Activated naive CD8-positive, alpha-beta T cell treated with anti-CD3 and anti-CD28 coated beads for 36 hours (primary cell): ENCODE measurements around the gene CLSTN1. TPM values are rescaled to one million over a fixed set of nuclear protein-coding genes. Genes with fewer than 3 reads are reported as not detected.
"Not testable (repeated sequence)": the region's sequence is repeated elsewhere in the genome, so short reads cannot be mapped to it uniquely, and the experiment has no call there.

Experiments
- DNase-seq: peaks from one replicate; pipeline ENCODE4 v3.0.0; 2021
- H3K27ac Mint-ChIP-seq: one replicate; pipeline ENCODE4 v1.8.0; 2022; ENCODE audit warnings: mild to moderate bottlenecking, moderate library complexity, mixed read lengths
- H3K27me3 Mint-ChIP-seq: one replicate; pipeline ENCODE4 v1.8.0; 2022; ENCODE audit warnings: mild to moderate bottlenecking, mixed read lengths
- H3K36me3 Mint-ChIP-seq: one replicate; pipeline ENCODE4 v1.8.0; 2021; ENCODE audit warnings: mild to moderate bottlenecking, mixed read lengths
- H3K4me1 Mint-ChIP-seq: one replicate; pipeline ENCODE4 v1.8.0; 2021; ENCODE audit warnings: mixed read lengths
- H3K4me3 Mint-ChIP-seq: one replicate; pipeline ENCODE4 v1.8.0; 2022; ENCODE audit warnings: mild to moderate bottlenecking, moderate library complexity, mixed read lengths
- H3K9me3 Mint-ChIP-seq: one replicate; pipeline ENCODE4 v1.8.0; 2022; ENCODE audit warnings: mixed read lengths
- total RNA-seq, 2 experiments: library from RNA; stranded (reverse); gene quantifications; one replicate each; pipeline ENCODE4 v1.2.3, GENCODE V29; 2021

CLSTN1 gene
- total RNA-seq, 2 experiments from 2014 or later: 30.4 to 31.0 TPM

- H3K27me3 Mint-ChIP-seq, H3K4me3 Mint-ChIP-seq, DNase-seq, H3K9me3 Mint-ChIP-seq, H3K36me3 Mint-ChIP-seq, H3K27ac Mint-ChIP-seq: not testable (repeated sequence)
- peaks cover 48% of the 10 kb centered on the region for H3K4me1 Mint-ChIP-seq
These were observed 20.5 kb downstream of the CLSTN1 start for GRCh38 chr1:9803003-9803918.

DNA sequence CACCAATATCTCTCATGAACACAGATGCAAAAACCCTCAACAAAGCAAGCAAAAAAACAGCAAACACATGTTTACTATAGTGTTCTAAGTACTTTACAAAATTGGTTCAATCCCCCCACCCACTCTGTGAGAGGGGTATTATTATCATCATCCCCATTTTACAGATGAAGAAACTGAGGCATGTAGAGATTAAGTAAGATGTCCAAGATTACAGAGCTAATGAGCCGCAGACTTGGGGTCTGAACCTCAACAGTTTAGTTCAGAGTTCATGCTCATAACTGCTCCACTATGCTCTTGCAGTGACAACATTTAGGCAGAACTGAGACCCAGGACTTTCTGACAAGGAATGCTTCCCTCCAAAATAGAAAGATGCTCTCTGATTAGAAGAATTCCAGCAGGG, 21.9 kb downstream of the CLSTN1 start:
- Mint-ChIP-seq H3K9me3 (peaks cover 1% of the 10 kb centered on the region), H3K36me3 (peaks cover 10% of the 10 kb centered on the region), H3K4me1 (peaks cover 49% of the 10 kb centered on the region), H3K27me3 (no peaks in the 10 kb centered on the region), H3K27ac (no peak overlapping the region), H3K4me3 (no peak overlapping the region)
- DNase-seq: no peak

- no peak for DNase-seq
- Mint-ChIP-seq H3K27me3 (no peaks in the 10 kb centered on the region), H3K4me1 (peaks cover 57% of the 10 kb centered on the region), H3K9me3 (peaks cover 1% of the 10 kb centered on the region), H3K36me3 (peaks cover 10% of the 10 kb centered on the region), H3K4me3 (peak overlapping the region; percentile 16), H3K27ac (peak overlapping the region; percentile 14)
These were observed 25.3 kb downstream of the CLSTN1 start for GRCh38 chr1:9798236-9799130.

DNA sequence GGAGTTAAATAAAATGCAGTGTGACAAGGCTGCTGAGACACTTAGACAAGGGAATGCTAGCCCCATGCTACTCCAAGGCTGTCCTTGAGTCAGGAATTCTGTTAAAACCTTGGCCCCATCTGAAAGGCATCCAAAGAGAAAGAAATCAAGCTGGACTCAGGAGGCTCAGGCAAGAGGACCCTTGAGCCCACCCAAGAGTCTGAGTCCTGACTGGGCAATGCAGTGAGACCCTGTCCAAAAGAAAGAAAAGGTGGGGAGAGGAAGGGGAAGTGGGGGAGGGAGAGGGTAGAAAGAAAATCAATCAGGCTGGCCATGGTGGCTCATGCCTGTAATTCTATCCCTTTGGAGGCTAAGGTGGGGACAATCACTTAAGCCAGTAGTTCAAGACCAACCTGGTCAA, 26.7 kb downstream of the CLSTN1 start:
- Mint-ChIP-seq H3K9me3 (peaks cover 1% of the 10 kb centered on the region), H3K27me3 (no peaks in the 10 kb centered on the region), H3K36me3 (peaks cover 11% of the 10 kb centered on the region), H3K4me3 (no peak overlapping the region), H3K4me1 (peaks cover 54% of the 10 kb centered on the region), H3K27ac (no peak overlapping the region)
- no peak for DNase-seq

- Mint-ChIP-seq H3K9me3 (peaks cover 2% of the 10 kb centered on the region), H3K27me3 (no peaks in the 10 kb centered on the region), H3K36me3 (peaks cover 7% of the 10 kb centered on the region), H3K4me1 (peaks cover 45% of the 10 kb centered on the region), H3K27ac (no peak overlapping the region), H3K4me3 (no peak overlapping the region)
- no peak for DNase-seq
These were observed 29.7 kb downstream of the CLSTN1 start for GRCh38 chr1:9794081-9794480.

DNA sequence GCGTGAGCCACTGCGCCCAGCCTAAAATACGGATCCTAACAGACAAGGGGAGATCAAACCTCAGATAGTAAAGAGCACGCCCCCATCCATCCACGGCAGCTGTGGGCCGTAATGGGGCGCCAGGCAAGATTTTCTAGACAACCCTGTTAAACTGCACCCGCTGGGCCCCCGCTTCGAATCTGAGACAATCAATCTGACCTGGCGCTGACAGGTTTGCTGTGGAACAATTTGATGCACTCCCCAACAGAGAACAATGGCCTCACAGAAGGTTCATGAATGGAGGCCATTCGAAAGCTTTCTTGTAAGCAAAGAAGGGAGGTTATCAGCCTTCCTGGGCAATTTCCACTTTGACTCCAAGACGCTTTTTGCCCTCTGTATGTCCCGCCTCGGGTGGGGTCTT, 30.5 kb downstream of the CLSTN1 start:
- no peak overlapping the region for H3K27ac Mint-ChIP-seq
- peaks cover 39% of the 10 kb centered on the region for H3K4me1 Mint-ChIP-seq

DNA sequence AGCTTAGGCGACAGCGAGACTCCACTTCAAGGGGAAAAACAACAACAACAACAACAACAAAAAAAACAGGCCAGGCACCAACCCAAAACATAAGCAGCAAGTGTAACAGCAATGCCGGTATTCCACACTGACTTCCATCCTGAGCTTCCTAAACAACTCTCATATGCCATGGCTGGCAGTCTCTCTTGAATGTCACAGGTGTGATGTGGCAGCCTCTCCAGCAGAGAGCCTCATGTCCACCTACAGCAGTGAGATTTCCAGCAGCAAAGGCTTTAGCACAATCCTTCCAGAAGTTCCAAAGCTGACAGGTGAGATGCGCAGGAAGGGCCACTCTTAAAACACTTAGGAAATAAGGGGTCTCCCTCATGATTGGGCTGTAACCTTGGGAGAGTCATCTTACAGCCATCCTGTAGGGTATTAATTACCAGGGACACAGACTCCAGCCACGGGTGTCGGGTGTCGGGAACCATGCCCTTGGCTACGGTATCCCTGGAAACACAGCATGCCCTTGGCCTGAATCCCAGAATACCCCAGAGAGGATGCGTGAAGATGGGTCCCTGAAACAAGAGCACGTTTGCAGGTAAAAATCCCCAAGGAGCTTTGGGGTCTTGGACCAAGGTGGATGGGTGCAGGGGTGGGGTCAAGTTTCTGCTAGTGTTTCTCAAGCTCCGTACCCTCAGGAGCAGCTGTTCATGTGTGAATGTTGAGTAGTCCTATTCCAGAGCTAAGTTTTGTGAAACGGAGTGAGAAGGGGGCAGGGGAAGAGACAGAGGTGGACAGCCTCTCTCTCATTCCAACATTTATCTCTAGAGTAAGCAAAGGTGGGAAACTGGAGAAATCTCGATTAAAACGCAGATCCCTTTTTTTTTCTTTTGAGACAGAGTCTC, 31.4 kb downstream of the CLSTN1 start:
- Mint-ChIP-seq H3K4me1 (peaks cover 39% of the 10 kb centered on the region), H3K27me3 (no peaks in the 10 kb centered on the region), H3K27ac (no peak overlapping the region), H3K9me3 (peaks cover 2% of the 10 kb centered on the region), H3K36me3 (peaks cover 4% of the 10 kb centered on the region), H3K4me3 (no peak overlapping the region)
- no peak for DNase-seq

More for the DNA sequence above, 30.5 kb downstream of the CLSTN1 start:
- peaks cover 7% of the 10 kb centered on the region for H3K36me3 Mint-ChIP-seq
- no peaks in the 10 kb centered on the region for H3K27me3 Mint-ChIP-seq
- no peak overlapping the region for H3K4me3 Mint-ChIP-seq
- DNase-seq: no peak
- peaks cover 2% of the 10 kb centered on the region for H3K9me3 Mint-ChIP-seq

GRCh38 chr1:9789700-9790099, 34.1 kb downstream of the CLSTN1 start:
- not testable (repeated sequence) for H3K27ac Mint-ChIP-seq, H3K27me3 Mint-ChIP-seq, H3K9me3 Mint-ChIP-seq, H3K36me3 Mint-ChIP-seq, H3K4me3 Mint-ChIP-seq, DNase-seq
- peaks cover 46% of the 10 kb centered on the region for H3K4me1 Mint-ChIP-seq

DNA sequence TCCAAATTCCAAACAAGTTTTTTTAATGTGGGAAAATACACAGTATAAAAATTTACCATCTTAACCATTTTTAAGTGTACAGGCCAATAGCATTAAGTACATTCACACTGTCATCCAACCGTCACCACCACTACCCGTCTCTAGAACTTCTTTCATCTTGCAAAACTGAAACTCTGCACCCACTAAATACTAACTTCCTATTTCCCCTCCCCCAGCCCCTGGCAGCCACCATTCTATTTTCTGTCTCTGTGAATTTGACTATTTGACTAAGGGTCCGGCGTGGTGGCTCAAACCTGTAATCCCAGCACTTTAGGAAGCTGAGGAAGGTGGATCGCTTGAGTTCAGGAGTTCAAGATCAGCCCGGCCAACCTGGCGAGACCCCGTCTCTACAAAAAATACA, 36.1 kb downstream of the CLSTN1 start:
- peaks cover 4% of the 10 kb centered on the region for H3K36me3 Mint-ChIP-seq
- peak overlapping the region; percentile 89 for H3K27ac Mint-ChIP-seq
- H3K4me1 Mint-ChIP-seq: peaks cover 40% of the 10 kb centered on the region
- peak overlapping the region; percentile 32 for H3K4me3 Mint-ChIP-seq
- H3K9me3 Mint-ChIP-seq: peaks cover 2% of the 10 kb centered on the region
- H3K27me3 Mint-ChIP-seq: no peaks in the 10 kb centered on the region
- peak; percentile 59 for DNase-seq

GRCh38 chr1:9785406-9785805, 38.4 kb downstream of the CLSTN1 start:
- Mint-ChIP-seq H3K9me3 (peaks cover 2% of the 10 kb centered on the region), H3K4me3 (no peak overlapping the region), H3K36me3 (peaks cover 2% of the 10 kb centered on the region), H3K27me3 (no peaks in the 10 kb centered on the region), H3K27ac (no peak overlapping the region), H3K4me1 (peaks cover 37% of the 10 kb centered on the region)
- no peak for DNase-seq

DNA sequence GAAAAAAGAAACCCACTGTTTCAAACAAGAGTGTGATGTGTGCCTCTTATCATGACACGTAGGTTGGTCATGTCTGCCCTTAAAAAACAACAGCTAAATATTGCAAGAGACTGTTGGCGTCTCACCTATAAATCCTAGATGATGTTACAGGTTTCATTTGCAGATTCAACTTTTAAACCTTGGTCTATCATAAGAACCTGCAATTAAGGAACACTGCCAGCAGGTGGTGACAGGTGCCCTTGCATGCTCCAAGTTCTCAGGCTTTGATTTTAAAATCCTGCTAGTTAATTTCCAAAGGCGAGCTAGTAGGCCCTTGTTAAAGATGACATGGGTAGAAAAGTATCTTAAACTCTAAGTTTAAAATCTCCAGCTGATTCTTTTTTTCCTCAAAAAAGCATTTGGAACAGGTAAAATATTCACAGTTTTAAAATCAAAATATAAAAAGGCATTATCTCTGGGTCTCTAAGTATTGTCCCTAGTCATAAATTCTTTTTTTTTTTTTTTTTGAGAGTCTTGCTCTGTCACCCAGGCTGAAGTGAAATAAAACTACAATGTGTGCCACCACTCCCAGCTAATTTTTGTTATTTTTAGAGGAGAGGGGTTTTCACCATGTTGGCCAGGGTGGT, 39.1 kb downstream of the CLSTN1 start:
- peaks cover 2% of the 10 kb centered on the region for H3K36me3 Mint-ChIP-seq
- DNase-seq: peak; percentile 56
- peaks cover 33% of the 10 kb centered on the region for H3K4me1 Mint-ChIP-seq
- no peaks in the 10 kb centered on the region for H3K27me3 Mint-ChIP-seq
- H3K9me3 Mint-ChIP-seq: no peaks in the 10 kb centered on the region
- H3K4me3 Mint-ChIP-seq: no peak overlapping the region
- H3K27ac Mint-ChIP-seq: no peak overlapping the region

DNA sequence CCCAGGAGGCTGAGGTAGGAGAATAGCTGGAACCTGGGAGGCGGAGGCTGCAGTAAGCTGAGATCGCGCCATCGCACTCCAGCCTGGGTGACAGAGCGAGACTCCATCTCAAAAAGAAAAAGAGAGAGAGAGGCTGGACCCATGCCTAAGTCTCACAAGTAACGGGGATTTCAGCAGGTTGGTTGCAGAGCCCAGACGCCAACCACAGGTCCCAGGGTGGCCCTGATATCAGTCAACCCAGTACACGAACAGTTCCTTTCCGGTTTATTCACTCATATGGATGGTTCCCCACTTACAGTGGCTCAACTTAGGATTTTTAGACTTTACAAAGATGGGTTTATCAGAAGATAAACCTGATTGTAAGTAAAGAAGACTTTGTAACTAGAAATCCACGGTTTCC, 40.9 kb downstream of the CLSTN1 start:
- peaks cover 28% of the 10 kb centered on the region for H3K4me1 Mint-ChIP-seq
- H3K27me3 Mint-ChIP-seq: no peaks in the 10 kb centered on the region
- H3K4me3 Mint-ChIP-seq: no peak overlapping the region
- no peak overlapping the region for H3K27ac Mint-ChIP-seq
- H3K9me3 Mint-ChIP-seq: no peaks in the 10 kb centered on the region
- H3K36me3 Mint-ChIP-seq: no peaks in the 10 kb centered on the region
- no peak for DNase-seq

DNA sequence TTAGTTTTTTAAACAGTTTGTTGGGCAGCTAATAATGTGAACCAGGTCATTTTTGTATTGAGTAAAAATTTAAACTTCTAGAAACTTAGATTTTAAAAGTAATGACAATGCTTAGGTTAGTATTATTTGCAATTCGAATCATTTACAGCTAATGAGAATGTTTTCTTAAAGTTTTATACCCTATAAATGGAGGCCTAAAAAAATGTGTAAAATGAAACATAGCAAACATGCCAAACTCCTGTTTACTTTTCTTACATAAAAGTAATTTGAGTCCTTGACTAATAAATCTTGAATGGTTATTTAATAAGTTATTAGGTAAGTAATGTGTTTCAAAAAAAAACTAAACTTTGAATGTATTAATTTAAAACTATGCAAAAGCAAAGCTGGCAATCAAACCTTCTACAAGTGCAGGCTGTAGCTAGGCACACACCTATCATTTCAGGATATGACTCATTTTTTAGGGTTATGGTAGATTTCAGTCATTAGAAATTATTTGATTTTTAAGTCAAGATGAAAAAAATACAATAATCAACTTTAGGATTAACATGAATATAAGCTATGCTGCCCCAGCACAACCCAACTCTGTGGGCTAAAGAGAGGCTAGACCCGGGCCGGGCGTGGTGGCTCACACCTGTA, 41.5 kb downstream of the CLSTN1 start:
- DNase-seq: no peak
- no peaks in the 10 kb centered on the region for H3K27me3 Mint-ChIP-seq
- H3K27ac Mint-ChIP-seq: no peak overlapping the region
- H3K4me1 Mint-ChIP-seq: peaks cover 22% of the 10 kb centered on the region
- H3K4me3 Mint-ChIP-seq: no peak overlapping the region
- no peaks in the 10 kb centered on the region for H3K9me3 Mint-ChIP-seq
- no peaks in the 10 kb centered on the region for H3K36me3 Mint-ChIP-seq
